ENCODE data around the gene RAB13.
"Not testable (repeated sequence)": the region's sequence is repeated elsewhere in the genome, so short reads cannot be mapped to it uniquely, and the experiment has no call there.

The RAB13 gene

GRCh38 chr1:154014154-154014907 is 28.2 kb upstream of the RAB13 start:
- TF ChIP-seq EZH2phosphoT487 (IDR thresholded peaks at IDR 0.05; ENCODE audit: borderline replicate concordance): no peak
- TF ChIP-seq CTCF (conservative IDR thresholded peaks at IDR 0.05; ENCODE audit: low read length): no peak
- Histone ChIP-seq H3K36me3 (ENCODE audit: insufficient read depth, low read length) (no peaks in the 10 kb centered on the region), H3K4me1 (ENCODE audit: insufficient read depth, low read length, poor library complexity, severe bottlenecking) (no peaks in the 10 kb centered on the region), H3K4me2 (ENCODE audit: low read depth, low read length, poor library complexity, severe bottlenecking) (no peak overlapping the region), H4K20me1 (ENCODE audit: insufficient read depth, low read length, poor library complexity, severe bottlenecking) (no peaks in the 10 kb centered on the region), H2AFZ (ENCODE audit: low read length) (no peak overlapping the region), H3K27me3 (ENCODE audit: insufficient read depth, low read length, poor library complexity, severe bottlenecking) (no peaks in the 10 kb centered on the region), H3K9me2 (replicated peaks; ENCODE audit: low read depth, low read length) (no peaks in the 10 kb centered on the region), H3F3A (ENCODE audit: low read depth) (no peaks in the 10 kb centered on the region), H3K9me3 (ENCODE audit: insufficient read depth, low read depth, low read length) (no peaks in the 10 kb centered on the region), H3K79me2 (ENCODE audit: insufficient read depth, low read length) (no peaks in the 10 kb centered on the region), H3K4me3 (ENCODE audit: low read length, poor library complexity, severe bottlenecking) (no peak overlapping the region), H3K9ac (ENCODE audit: low read depth, low read length, poor library complexity, severe bottlenecking) (no peak overlapping the region)

GRCh38 chr1:154012543-154012942 is 26.4 kb upstream of the RAB13 start:
- H3K79me2 ChIP-seq (ENCODE audit: insufficient read depth, low read length); H3K9me2 ChIP-seq (replicated peaks; ENCODE audit: low read depth, low read length): not testable (repeated sequence)

GRCh38 chr1:154012129-154012528 is 26.0 kb upstream of the RAB13 start:
- Histone ChIP-seq H3K4me2 (ENCODE audit: low read depth, low read length, poor library complexity, severe bottlenecking) (no peak overlapping the region), H3K79me2 (ENCODE audit: insufficient read depth, low read length) (no peaks in the 10 kb centered on the region), H3K9me3 (ENCODE audit: insufficient read depth, low read depth, low read length) (no peaks in the 10 kb centered on the region), H3K4me1 (ENCODE audit: insufficient read depth, low read length, poor library complexity, severe bottlenecking) (no peaks in the 10 kb centered on the region), H3K9ac (ENCODE audit: low read depth, low read length, poor library complexity, severe bottlenecking) (no peak overlapping the region), H3K4me3 (ENCODE audit: low read length, poor library complexity, severe bottlenecking) (no peak overlapping the region), H3K9me2 (replicated peaks; ENCODE audit: low read depth, low read length) (no peaks in the 10 kb centered on the region), H3F3A (ENCODE audit: low read depth) (no peaks in the 10 kb centered on the region), H3K27me3 (ENCODE audit: insufficient read depth, low read length, poor library complexity, severe bottlenecking) (no peaks in the 10 kb centered on the region), H2AFZ (ENCODE audit: low read length) (no peak overlapping the region), H4K20me1 (ENCODE audit: insufficient read depth, low read length, poor library complexity, severe bottlenecking) (no peaks in the 10 kb centered on the region), H3K36me3 (ENCODE audit: insufficient read depth, low read length) (no peaks in the 10 kb centered on the region)
- no peak for TF ChIP-seq EZH2phosphoT487 (IDR thresholded peaks at IDR 0.05; ENCODE audit: borderline replicate concordance)
- TF ChIP-seq CTCF (conservative IDR thresholded peaks at IDR 0.05; ENCODE audit: low read length): no peak

More at GRCh38 chr1:154012543-154012942, 26.4 kb upstream of the RAB13 start:
- H3K9me3 ChIP-seq (ENCODE audit: insufficient read depth, low read depth, low read length); H3F3A ChIP-seq (ENCODE audit: low read depth); H2AFZ ChIP-seq (ENCODE audit: low read length); H3K4me1 ChIP-seq (ENCODE audit: insufficient read depth, low read length, poor library complexity, severe bottlenecking); H3K36me3 ChIP-seq (ENCODE audit: insufficient read depth, low read length); H3K4me2 ChIP-seq (ENCODE audit: low read depth, low read length, poor library complexity, severe bottlenecking); H4K20me1 ChIP-seq (ENCODE audit: insufficient read depth, low read length, poor library complexity, severe bottlenecking); H3K27me3 ChIP-seq (ENCODE audit: insufficient read depth, low read length, poor library complexity, severe bottlenecking); H3K4me3 ChIP-seq (ENCODE audit: low read length, poor library complexity, severe bottlenecking); H3K9ac ChIP-seq (ENCODE audit: low read depth, low read length, poor library complexity, severe bottlenecking): not testable (repeated sequence)

- H3K9ac ChIP-seq (ENCODE audit: low read depth, low read length, poor library complexity, severe bottlenecking): no peak overlapping the region
- no peak for TF ChIP-seq EZH2phosphoT487 (IDR thresholded peaks at IDR 0.05; ENCODE audit: borderline replicate concordance)
- TF ChIP-seq CTCF (conservative IDR thresholded peaks at IDR 0.05; ENCODE audit: low read length): no peak
- H3K27me3 ChIP-seq (ENCODE audit: insufficient read depth, low read length, poor library complexity, severe bottlenecking): no peaks in the 10 kb centered on the region
- no peaks in the 10 kb centered on the region for H4K20me1 ChIP-seq (ENCODE audit: insufficient read depth, low read length, poor library complexity, severe bottlenecking)
- no peaks in the 10 kb centered on the region for H3K36me3 ChIP-seq (ENCODE audit: insufficient read depth, low read length)
- H3K4me1 ChIP-seq (ENCODE audit: insufficient read depth, low read length, poor library complexity, severe bottlenecking): no peaks in the 10 kb centered on the region
- no peaks in the 10 kb centered on the region for H3K79me2 ChIP-seq (ENCODE audit: insufficient read depth, low read length)
- H3F3A ChIP-seq (ENCODE audit: low read depth): no peaks in the 10 kb centered on the region
- no peaks in the 10 kb centered on the region for H3K9me2 ChIP-seq (replicated peaks; ENCODE audit: low read depth, low read length)
- no peak overlapping the region for H3K4me2 ChIP-seq (ENCODE audit: low read depth, low read length, poor library complexity, severe bottlenecking)
- H2AFZ ChIP-seq (ENCODE audit: low read length): no peak overlapping the region
- no peaks in the 10 kb centered on the region for H3K9me3 ChIP-seq (ENCODE audit: insufficient read depth, low read depth, low read length)
- H3K4me3 ChIP-seq (ENCODE audit: low read length, poor library complexity, severe bottlenecking): no peak overlapping the region
Observed at GRCh38 chr1:154006136-154006535, 20.0 kb upstream of the RAB13 start.
